PC-3 (cell line): Measurements from ENCODE around the gene UBE2L3. TPM values are rescaled to one million over a fixed set of nuclear protein-coding genes. Genes with fewer than 3 reads are reported as not detected.

Experiments used
- ATAC-seq: fragments of 200-7000 bp; cut with Tn5 transposase; 2 replicates; pipeline ENCODE4 v1.9.1; 2020; ENCODE audit warnings: mild to moderate bottlenecking, moderate library complexity
- BruUV-seq: library from RNA; stranded (reverse); fragments of 400-500 nt; replicated peaks from 2 replicates; lab custom pipeline; 2021; lab: Mats Ljungman, UMichigan
- CTCF ChIA-PET: fragments of 300-600 bp; sonication (Branson Sonifier 250); formaldehyde crosslinking; loops from one replicate; lab custom pipeline; 2022; ENCODE audit warnings: antibody characterized with exemption; lab: Charles Lee
- POLR2A ChIA-PET: fragments of 300-600 bp; sonication (Branson Sonifier 250); formaldehyde crosslinking; loops from one replicate; lab custom pipeline; 2022; ENCODE audit warnings: antibody characterized with exemption; ENCODE audit not compliant: unreplicated experiment; lab: Charles Lee
- DNase-seq: peaks from one replicate; pipeline ENCODE4 v3.0.0-alpha.2; 2015
- H2AFZ ChIP-seq: fragments of 300-600 bp; sonication (generic); 2 replicates; pipeline ENCODE4 v1.6.0; 2016; ENCODE audit warnings: antibody characterized with exemption, low read length
- H3F3A ChIP-seq: fragments of 300-600 bp; sonication (generic); one replicate; pipeline ENCODE4 v1.6.0; 2017; ENCODE audit warnings: antibody characterized with exemption, low read length, control low read depth, mild to moderate bottlenecking; ENCODE audit not compliant: unreplicated experiment
- H3K27ac ChIP-seq: fragments of 300-600 bp; sonication (generic); 2 replicates; pipeline ENCODE4 v1.5.1; 2016; ENCODE audit warnings: mild to moderate bottlenecking, low read length
- H3K27me3 ChIP-seq: fragments of 300-600 bp; sonication (generic); 2 replicates; pipeline ENCODE4 v1.6.1; 2016; ENCODE audit warnings: low read length, mixed read lengths
- H3K36me3 ChIP-seq: fragments of 300-600 bp; sonication (generic); 2 replicates; pipeline ENCODE4 v1.6.1; 2016; ENCODE audit warnings: low read depth, mixed run types, low read length, mixed read lengths
- H3K4me1 ChIP-seq: fragments of 300-600 bp; sonication (generic); 2 replicates; pipeline ENCODE4 v1.5.1; 2016; ENCODE audit warnings: low read length; ENCODE audit not compliant: insufficient read depth
- H3K4me2 ChIP-seq: fragments of 300-600 bp; sonication (generic); 2 replicates; pipeline ENCODE4 v1.6.0; 2016; ENCODE audit warnings: low read length
- H3K4me3 ChIP-seq: fragments of 300-600 bp; sonication (generic); 2 replicates; pipeline ENCODE4 v1.5.1; 2016; ENCODE audit warnings: mild to moderate bottlenecking, low read length, mixed read lengths
- H3K79me2 ChIP-seq: fragments of 300-600 bp; sonication (generic); 2 replicates; pipeline ENCODE4 v1.6.1; 2017; ENCODE audit warnings: low read length, mixed read lengths
- H3K9ac ChIP-seq: fragments of 300-600 bp; sonication (generic); 2 replicates; pipeline ENCODE4 v1.6.0; 2016; ENCODE audit warnings: mild to moderate bottlenecking, low read length
- H3K9me2 ChIP-seq: fragments of 300-600 bp; sonication (generic); replicated peaks from 2 replicates; pipeline ENCODE4 v1.6.1; 2016; ENCODE audit warnings: mixed run types, low read length, mixed read lengths
- H3K9me3 ChIP-seq: fragments of 300-600 bp; sonication (generic); 2 replicates; pipeline ENCODE4 v1.6.1; 2016; ENCODE audit warnings: low read length, mixed read lengths
- H4K20me1 ChIP-seq: fragments of 300-600 bp; sonication (generic); 2 replicates; pipeline ENCODE4 v1.6.1; 2016; ENCODE audit warnings: low read length, mixed read lengths
- CTCF ChIP-seq: fragments of 300-600 bp; sonication (generic); conservative IDR thresholded peaks from 2 replicates; pipeline ENCODE4 v1.5.1; 2017; ENCODE audit warnings: antibody characterized with exemption, low read depth, mild to moderate bottlenecking, low read length
- EZH2 ChIP-seq: fragments of 300-600 bp; sonication (generic); IDR thresholded peaks from one replicate; pipeline ENCODE4 v1.6.1; 2017; ENCODE audit warnings: antibody characterized with exemption, mild to moderate bottlenecking, low read length; ENCODE audit not compliant: unreplicated experiment
- EZH2phosphoT487 ChIP-seq: fragments of 300-600 bp; sonication (generic); IDR thresholded peaks from 2 replicates; pipeline ENCODE4 v1.6.1; 2018; ENCODE audit warnings: mild to moderate bottlenecking, antibody characterized with exemption, low read length, borderline replicate concordance
- intact Hi-C: fragments of 100-400 bp; cut with micrococcal nuclease; formaldehyde crosslinking; loops from 2 replicates; pipeline ENCODE4 v1.9.0; 2023
- total RNA-seq: library from RNA; depleted of rRNA; stranded (reverse); fragments of >200 nt; gene quantifications from 2 replicates; pipeline ENCODE4 v1.2.3, GENCODE V29; 2014

Gene UBE2L3
- total RNA-seq, 1 experiment from 2014 or later: 72.0 TPM

- no peak for TF ChIP-seq EZH2phosphoT487
- no peak for TF ChIP-seq CTCF
- TF ChIP-seq EZH2: no peak
- Histone ChIP-seq H3K4me3 (no peak overlapping the region), H3K36me3 (no peaks in the 10 kb centered on the region; the same call in 1 of the 2 replicates), H3K4me1 (peaks cover 11% of the 10 kb centered on the region; the same call in 1 of the 2 replicates), H3K4me2 (no peak overlapping the region), H2AFZ (no peak overlapping the region), H3K9me2 (no peaks in the 10 kb centered on the region), H3K9ac (no peak overlapping the region), H3K27me3 (no peaks in the 10 kb centered on the region), H3K9me3 (no peaks in the 10 kb centered on the region), H3F3A (no peaks in the 10 kb centered on the region), H4K20me1 (peaks cover 53% of the 10 kb centered on the region), H3K79me2 (peaks cover 97% of the 10 kb centered on the region), H3K27ac (no peak overlapping the region)
- intact Hi-C loops: no loop called here
- ChIA-PET CTCF (no interaction called here), POLR2A (no interaction called here)
- BruUV-seq: no TSS peak
- DNase-seq (no peak), ATAC-seq (no peak)
Observed at GRCh38 chr22:21582801-21583740, 15.6 kb downstream of the UBE2L3 start.

- Histone ChIP-seq H3K27ac (no peak overlapping the region), H3K4me2 (no peak overlapping the region), H3F3A (no peaks in the 10 kb centered on the region), H2AFZ (no peak overlapping the region), H3K27me3 (no peaks in the 10 kb centered on the region), H3K4me1 (no peaks in the 10 kb centered on the region), H3K9ac (no peak overlapping the region), H3K9me3 (no peaks in the 10 kb centered on the region), H3K4me3 (no peak overlapping the region), H3K79me2 (peaks cover 95% of the 10 kb centered on the region), H3K36me3 (no peaks in the 10 kb centered on the region; the same call in 1 of the 2 replicates), H3K9me2 (no peaks in the 10 kb centered on the region), H4K20me1 (peaks cover 41% of the 10 kb centered on the region)
- BruUV-seq: no TSS peak
- TF ChIP-seq CTCF: no peak
- TF ChIP-seq EZH2phosphoT487: no peak
- TF ChIP-seq EZH2: no peak
- DNase-seq: no peak
- no peak for ATAC-seq
- intact Hi-C loops: no loop called here
- ChIA-PET POLR2A (no interaction called here), CTCF (no interaction called here)
Observed at GRCh38 chr22:21585389-21585788, 17.9 kb downstream of the UBE2L3 start.
